HG02943 (cell line): Measurements from ENCODE around the gene ZSWIM8.
A peak's percentile ranks its signal among the peaks of the same experiment; 100 is the strongest.

Experiments
- ATAC-seq: cut with Tn5 transposase; IDR thresholded peaks from one replicate; pipeline ENCODE4 v1.9.1; 2021; ENCODE audit warnings: mild to moderate bottlenecking, low read depth, moderate library complexity; ENCODE audit not compliant: unreplicated experiment

Gene ZSWIM8

DNA sequence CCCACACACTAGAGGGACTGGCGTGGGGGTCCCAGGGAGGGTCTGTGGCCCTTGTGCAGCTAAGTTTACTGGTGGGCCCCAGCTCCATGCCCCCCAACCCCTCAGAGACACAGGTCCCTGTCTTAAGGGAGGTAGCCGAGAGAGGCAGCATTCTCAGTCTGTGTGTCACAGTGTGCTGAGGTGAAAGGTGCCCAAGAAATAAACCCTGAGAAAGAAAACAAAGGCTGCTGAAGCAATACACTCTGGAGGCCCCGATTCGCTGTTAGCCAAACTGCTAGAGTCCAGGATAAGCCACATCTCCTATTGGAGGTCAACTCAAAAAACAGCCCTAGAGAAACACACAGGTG lies 54.6 kb downstream of the ZSWIM8 start:
- ATAC-seq: no peak

- no peak for ATAC-seq
Measured at GRCh38 chr10:73840403-73841060, 55.1 kb downstream of the ZSWIM8 start.

GRCh38 chr10:73841061-73841421 lies 55.6 kb downstream of the ZSWIM8 start:
- no peak for ATAC-seq

DNA sequence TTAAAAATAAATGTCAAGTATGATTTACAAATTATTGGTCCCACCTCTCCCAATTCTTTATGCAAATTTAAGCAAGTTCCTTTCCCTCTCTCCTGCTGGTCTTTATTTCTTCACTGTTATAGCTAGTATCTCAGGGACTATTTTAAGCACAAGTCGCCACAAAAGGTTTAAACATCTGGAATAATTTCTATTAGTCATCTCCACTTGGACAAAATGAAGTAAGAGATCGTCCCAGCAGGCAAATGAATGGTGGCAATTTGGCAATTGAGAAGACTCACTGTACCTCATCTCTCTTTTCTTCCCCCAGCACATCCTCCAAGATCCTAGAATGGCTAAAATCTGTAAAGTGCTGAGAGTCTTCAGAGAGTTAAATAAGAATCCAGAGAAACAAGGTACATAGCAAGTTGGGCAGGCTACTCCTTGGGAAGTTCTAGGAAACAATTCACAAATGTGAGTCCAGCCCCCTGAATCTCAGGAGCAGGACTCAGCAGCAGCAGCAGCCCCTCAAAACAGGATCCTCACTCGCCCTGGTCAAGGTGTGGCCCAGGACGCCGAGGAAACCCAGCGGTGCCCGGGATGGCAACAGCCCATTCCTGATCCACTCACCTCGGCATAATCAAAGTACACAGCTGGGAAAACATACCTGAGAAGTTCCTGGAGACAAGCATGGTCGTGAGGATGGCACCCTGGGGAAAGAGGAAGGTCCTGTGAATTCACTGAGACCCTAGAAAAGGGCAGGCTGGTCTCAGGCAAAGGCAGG lies 56.3 kb downstream of the ZSWIM8 start:
- no peak for ATAC-seq

DNA sequence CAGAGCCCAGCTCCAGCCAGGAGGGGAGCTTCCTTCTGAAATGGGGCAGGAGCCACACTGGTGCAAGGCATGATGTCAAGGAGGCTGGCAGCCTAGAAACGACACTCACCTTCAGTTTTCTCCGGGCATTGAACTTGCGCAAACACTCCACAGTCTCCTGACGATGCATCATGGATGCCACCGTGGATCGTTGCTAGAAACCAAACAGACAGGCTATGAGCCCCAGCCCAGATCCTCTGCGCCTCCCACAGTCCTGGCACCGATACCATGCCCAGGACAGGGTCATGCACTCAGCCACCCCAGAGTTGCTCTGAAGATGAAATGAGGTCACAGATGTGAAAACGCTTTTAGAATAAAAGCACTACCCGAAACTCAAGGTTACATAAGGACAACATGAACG lies 56.9 kb downstream of the ZSWIM8 start:
- no peak for ATAC-seq

GRCh38 chr10:73843261-73843660 lies 57.9 kb downstream of the ZSWIM8 start:
- ATAC-seq: no peak

GRCh38 chr10:73847031-73847430 lies 61.6 kb downstream of the ZSWIM8 start:
- no peak for ATAC-seq

- ATAC-seq: peak; percentile 71
Measured at GRCh38 chr10:73848821-73849489, 63.5 kb downstream of the ZSWIM8 start.

DNA sequence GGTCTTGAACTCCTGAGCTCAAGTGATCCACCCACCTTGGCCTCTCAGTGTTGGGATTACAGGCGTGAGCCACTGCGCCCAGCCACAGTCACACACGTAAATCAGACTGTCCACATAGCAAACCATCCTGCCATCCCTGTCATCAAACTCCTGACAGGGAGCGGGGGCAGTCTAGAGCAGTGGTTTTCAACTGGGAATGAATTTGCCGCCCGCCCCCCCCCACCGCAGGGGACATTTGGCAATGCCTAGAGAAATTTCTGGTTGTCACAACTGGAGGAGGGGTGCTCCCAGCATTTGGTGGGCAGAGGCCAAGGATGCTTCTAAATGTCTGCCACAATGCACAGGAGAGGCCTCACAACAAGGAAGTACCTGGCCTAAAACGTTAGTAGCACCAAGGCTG lies 64.8 kb downstream of the ZSWIM8 start:
- no peak for ATAC-seq

DNA sequence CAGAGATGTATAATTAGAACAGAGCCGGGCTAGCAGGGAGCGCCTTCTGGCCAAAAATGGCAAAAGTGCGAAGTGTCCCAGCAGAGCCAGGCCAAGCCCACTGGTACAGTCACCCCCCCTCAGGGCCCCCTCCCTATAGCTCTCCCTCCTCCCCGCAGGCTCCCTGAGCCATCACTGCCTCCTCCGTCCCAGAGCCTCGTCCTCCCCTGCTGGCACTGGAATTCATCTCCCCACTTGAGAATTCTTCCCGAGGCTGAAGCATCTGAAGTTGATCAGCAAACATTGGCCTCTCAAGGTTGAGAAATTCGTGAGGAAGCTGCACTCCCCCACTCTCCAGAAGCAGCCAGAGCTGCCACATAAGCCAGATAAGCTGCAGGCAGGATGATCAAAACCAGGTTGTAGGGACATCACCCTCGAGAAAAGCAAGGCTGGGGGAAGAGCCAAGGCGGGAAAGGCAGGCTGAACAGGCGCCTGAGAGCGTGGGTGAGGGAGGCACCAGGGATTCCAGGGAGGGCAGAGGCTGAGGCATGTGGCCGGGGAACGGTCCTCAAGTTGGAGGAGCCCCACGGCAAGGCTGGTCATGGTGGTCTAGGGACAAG lies 65.6 kb downstream of the ZSWIM8 start:
- no peak for ATAC-seq
